MM.1S (cell line): ENCODE data around the gene SLC2A13.

Experiments
- DNase-seq: peaks from one replicate; pipeline ENCODE4 v3.0.0-alpha.2; 2015
- H2AFZ ChIP-seq: fragments of 300-600 bp; sonication (generic); 2 replicates; pipeline ENCODE4 v1.6.0; 2016; ENCODE audit warnings: antibody characterized with exemption, low read length
- H3F3A ChIP-seq: fragments of 300-600 bp; sonication (generic); 2 replicates; pipeline ENCODE4 v1.6.1; 2016; ENCODE audit warnings: mild to moderate bottlenecking, antibody characterized with exemption, low read length, moderate library complexity, mixed read lengths; ENCODE audit not compliant: insufficient read depth
- H3K27ac ChIP-seq: fragments of 300-600 bp; sonication (generic); 2 replicates; pipeline ENCODE4 v1.5.1; 2016; ENCODE audit warnings: mild to moderate bottlenecking, low read length
- H3K27me3 ChIP-seq: fragments of 300-600 bp; sonication (generic); replicated peaks from 2 replicates; pipeline ENCODE4 v1.6.0; 2016; ENCODE audit warnings: low read length; ENCODE audit not compliant: insufficient read depth
- H3K36me3 ChIP-seq: fragments of 300-600 bp; sonication (generic); replicated peaks from 2 replicates; pipeline ENCODE4 v1.6.1; 2016; ENCODE audit warnings: mild to moderate bottlenecking, low read length, mixed read lengths; ENCODE audit not compliant: insufficient read depth
- H3K4me1 ChIP-seq: fragments of 300-600 bp; sonication (generic); 2 replicates; pipeline ENCODE4 v1.6.1; 2016; ENCODE audit warnings: low read length, mixed read lengths
- H3K4me2 ChIP-seq: fragments of 300-600 bp; sonication (generic); 2 replicates; pipeline ENCODE4 v1.6.0; 2016; ENCODE audit warnings: low read depth, low read length
- H3K4me3 ChIP-seq: fragments of 300-600 bp; sonication (generic); 2 replicates; pipeline ENCODE4 v1.5.1; 2016; ENCODE audit warnings: low read length, mixed read lengths
- H3K79me2 ChIP-seq: fragments of 300-600 bp; sonication (generic); 2 replicates; pipeline ENCODE4 v1.6.1; 2016; ENCODE audit warnings: mixed run types, low read length, mixed read lengths
- H3K9ac ChIP-seq: fragments of 300-600 bp; sonication (generic); 2 replicates; pipeline ENCODE4 v1.6.1; 2016; ENCODE audit warnings: low read length, mixed read lengths
- H3K9me2 ChIP-seq: fragments of 300-600 bp; sonication (generic); replicated peaks from 2 replicates; pipeline ENCODE4 v1.6.1; 2016; ENCODE audit warnings: mild to moderate bottlenecking, low read length, mixed read lengths; ENCODE audit not compliant: insufficient read depth
- H3K9me3 ChIP-seq: fragments of 300-600 bp; sonication (generic); replicated peaks from 2 replicates; pipeline ENCODE4 v1.6.1; 2016; ENCODE audit warnings: mild to moderate bottlenecking, low read length, mixed read lengths; ENCODE audit not compliant: insufficient read depth
- H4K20me1 ChIP-seq: fragments of 300-600 bp; sonication (generic); 2 replicates; pipeline ENCODE4 v1.6.1; 2016; ENCODE audit warnings: mild to moderate bottlenecking, low read length, moderate library complexity, mixed read lengths; ENCODE audit not compliant: insufficient read depth
- CTCF ChIP-seq: fragments of 300-600 bp; sonication (generic); IDR thresholded peaks from 2 replicates; pipeline ENCODE4 v1.5.1; 2016; ENCODE audit warnings: antibody characterized with exemption, low read length, mixed read lengths
- EZH2 ChIP-seq: fragments of 300-600 bp; sonication (generic); optimal IDR thresholded peaks from 2 replicates; pipeline ENCODE3; 2017; ENCODE audit warnings: low read depth, mild to moderate bottlenecking, antibody characterized with exemption, low read length, mixed read lengths
- EZH2phosphoT487 ChIP-seq: fragments of 300-600 bp; sonication (generic); IDR thresholded peaks from 2 replicates; pipeline ENCODE4 v1.6.1; 2018; ENCODE audit warnings: antibody characterized with exemption, low read length

The SLC2A13 gene

GRCh38 chr12:40086471-40086870 is 19.4 kb downstream of the SLC2A13 start:
- TF ChIP-seq CTCF (no peak), EZH2 (no peak), EZH2phosphoT487 (no peak)
- Histone ChIP-seq H3K4me2 (no peak overlapping the region), H3K9me2 (no peaks in the 10 kb centered on the region), H3K9me3 (no peaks in the 10 kb centered on the region), H4K20me1 (no peaks in the 10 kb centered on the region), H3F3A (no peaks in the 10 kb centered on the region), H3K4me1 (no peaks in the 10 kb centered on the region), H3K9ac (no peak overlapping the region), H3K79me2 (no peaks in the 10 kb centered on the region), H2AFZ (no peak overlapping the region), H3K36me3 (no peaks in the 10 kb centered on the region), H3K4me3 (no peak overlapping the region), H3K27ac (no peak overlapping the region), H3K27me3 (no peaks in the 10 kb centered on the region)
- no peak for DNase-seq

- Histone ChIP-seq H3K9me2 (no peaks in the 10 kb centered on the region), H3K9me3 (no peaks in the 10 kb centered on the region), H3K27me3 (no peaks in the 10 kb centered on the region), H2AFZ (no peak overlapping the region), H4K20me1 (no peaks in the 10 kb centered on the region), H3F3A (no peaks in the 10 kb centered on the region), H3K4me2 (no peak overlapping the region), H3K9ac (no peak overlapping the region), H3K36me3 (no peaks in the 10 kb centered on the region), H3K4me1 (no peaks in the 10 kb centered on the region), H3K79me2 (no peaks in the 10 kb centered on the region), H3K4me3 (no peak overlapping the region), H3K27ac (no peak overlapping the region)
- TF ChIP-seq CTCF (no peak), EZH2phosphoT487 (no peak), EZH2 (no peak)
- no peak for DNase-seq
Measured at GRCh38 chr12:40078266-40078665, 27.6 kb downstream of the SLC2A13 start.

- H3K27ac ChIP-seq: no peak overlapping the region
- no peaks in the 10 kb centered on the region for H3K27me3 ChIP-seq
- no peaks in the 10 kb centered on the region for H3K9me3 ChIP-seq
- DNase-seq: no peak
- H3K4me2 ChIP-seq: no peak overlapping the region
- no peak overlapping the region for H3K9ac ChIP-seq
- no peaks in the 10 kb centered on the region for H3K9me2 ChIP-seq
- TF ChIP-seq EZH2phosphoT487: no peak
- no peak for TF ChIP-seq EZH2
- no peak for TF ChIP-seq CTCF
- H3K4me3 ChIP-seq: no peak overlapping the region
- H3K36me3 ChIP-seq: no peaks in the 10 kb centered on the region
- H4K20me1 ChIP-seq: no peaks in the 10 kb centered on the region
- H3F3A ChIP-seq: no peaks in the 10 kb centered on the region
- H2AFZ ChIP-seq: no peak overlapping the region
- no peaks in the 10 kb centered on the region for H3K79me2 ChIP-seq
- H3K4me1 ChIP-seq: no peaks in the 10 kb centered on the region
Measured at GRCh38 chr12:40075458-40075857, 30.4 kb downstream of the SLC2A13 start.
